NK-92 (cell line): Measurements from ENCODE around the gene GALNT10.

Source experiments
- DNase-seq: peaks from one replicate; lab custom pipeline; 2025; ENCODE audit not compliant: unreplicated experiment; lab: John Stamatoyannopoulos, UW

Gene GALNT10

GRCh38 chr5:154288145-154288544 is 97.6 kb downstream of the GALNT10 start:
- no peak for DNase-seq

DNA sequence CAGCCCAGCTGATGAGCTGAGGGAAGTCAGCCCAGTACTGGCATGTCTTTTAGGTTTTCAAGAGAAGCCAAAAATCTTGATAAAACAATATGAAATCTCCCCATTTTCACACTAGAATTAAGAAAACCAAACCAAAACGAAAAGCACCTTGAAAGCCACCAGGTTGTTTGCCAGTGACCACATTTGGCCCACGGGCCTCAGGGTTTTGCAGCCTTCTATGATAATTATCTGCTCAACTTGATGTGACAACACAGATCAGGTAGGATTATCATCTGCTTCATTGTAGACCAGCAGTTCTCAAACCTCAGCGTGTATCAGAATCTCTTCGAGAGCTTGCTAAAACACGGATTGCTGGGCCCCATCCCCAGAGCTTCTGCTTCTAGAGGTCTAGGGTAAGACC is 101.4 kb downstream of the GALNT10 start:
- DNase-seq: no peak

- no peak for DNase-seq
Observed at GRCh38 chr5:154293219-154293618, 102.7 kb downstream of the GALNT10 start.

DNA sequence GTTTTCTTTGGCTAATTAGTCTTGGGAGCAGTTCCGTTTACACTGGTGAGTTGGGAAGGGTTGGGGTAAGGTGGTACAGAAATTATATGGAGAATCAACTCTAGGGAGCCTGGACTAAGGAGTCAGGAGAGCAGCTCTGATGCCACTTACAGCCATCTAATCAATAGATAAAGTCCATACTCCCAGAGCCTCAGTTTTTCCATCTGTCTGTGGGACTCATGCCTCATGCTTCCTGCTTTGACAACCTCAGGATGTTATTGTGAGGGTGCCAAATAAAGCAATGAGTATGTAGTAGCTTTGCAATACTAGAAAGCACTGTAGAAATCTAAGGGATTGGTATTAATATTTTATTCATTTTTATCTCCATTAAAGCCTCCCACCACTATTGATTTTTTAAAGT is 105.0 kb downstream of the GALNT10 start:
- DNase-seq: no peak

DNA sequence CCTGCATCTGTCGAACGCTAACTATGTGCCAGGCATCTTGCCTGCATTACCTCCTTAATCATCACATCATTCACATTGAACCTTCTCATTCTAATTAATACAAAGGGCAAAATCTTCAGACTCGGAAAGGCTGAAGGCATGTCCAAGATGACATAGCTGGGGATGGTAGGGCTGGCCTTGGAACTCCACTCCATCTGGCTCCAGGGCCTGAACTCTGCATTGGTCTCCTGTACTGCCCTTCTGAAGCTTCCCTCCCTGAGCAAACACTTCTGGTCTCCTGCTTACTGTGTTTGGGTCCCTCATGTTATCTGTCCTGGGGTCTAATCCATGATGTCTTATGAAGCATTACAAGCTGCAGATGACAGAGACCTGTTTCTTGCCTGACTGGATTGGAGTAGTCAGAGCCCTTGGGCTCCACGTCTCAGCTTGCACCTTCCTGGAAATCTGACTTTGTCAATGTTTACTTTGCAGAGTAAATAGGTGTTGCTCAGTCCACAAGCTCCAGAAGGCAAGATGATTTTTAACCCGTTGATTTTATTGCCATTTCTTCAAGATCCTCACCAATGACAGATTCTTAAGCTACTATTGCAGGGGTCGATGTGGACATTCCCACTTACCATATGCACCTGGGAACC is 106.1 kb downstream of the GALNT10 start:
- DNase-seq: no peak

DNA sequence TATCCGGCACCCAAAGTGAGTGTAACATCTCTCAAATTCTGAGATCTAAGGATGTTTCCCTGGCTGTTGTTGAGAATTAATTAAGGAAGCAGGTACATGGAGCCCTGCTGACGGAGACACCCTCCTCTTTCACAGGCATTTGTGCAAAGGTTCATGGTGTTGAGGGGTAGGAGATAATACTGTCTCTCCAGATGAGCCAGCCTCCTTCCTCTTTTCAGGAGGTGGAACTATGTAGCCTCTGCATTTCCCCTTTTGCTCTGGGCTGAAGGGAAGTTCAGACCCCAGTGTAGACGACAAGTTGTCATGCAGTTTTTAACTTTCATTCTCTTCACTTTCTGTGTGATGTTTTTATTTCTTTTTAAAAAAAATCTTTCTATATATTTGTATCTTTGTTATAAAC is 107.5 kb downstream of the GALNT10 start:
- no peak for DNase-seq

- DNase-seq: no peak
Observed at GRCh38 chr5:154300207-154300883, 109.8 kb downstream of the GALNT10 start.

DNA sequence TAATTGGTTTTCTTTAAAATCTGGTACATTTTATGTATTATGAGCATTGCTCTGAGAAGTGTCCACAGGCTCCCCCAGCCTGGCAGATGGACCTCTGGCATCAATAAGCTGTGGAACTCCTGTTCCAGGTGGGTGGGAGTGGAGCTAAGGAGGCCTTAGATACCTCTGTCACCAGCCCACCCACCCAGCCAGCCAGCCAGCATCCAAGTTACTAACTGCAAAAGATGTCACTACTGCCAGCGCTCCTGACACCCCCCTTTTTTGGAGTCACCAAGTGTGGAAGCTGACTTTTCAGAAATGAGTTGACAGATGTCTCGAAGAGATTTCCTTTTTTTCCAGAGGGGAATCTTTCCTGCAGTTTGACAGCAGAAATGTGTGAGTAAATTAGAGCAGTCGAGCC is 111.2 kb downstream of the GALNT10 start:
- no peak for DNase-seq

- DNase-seq: no peak
Observed at GRCh38 chr5:154302161-154302560, 111.6 kb downstream of the GALNT10 start.

DNA sequence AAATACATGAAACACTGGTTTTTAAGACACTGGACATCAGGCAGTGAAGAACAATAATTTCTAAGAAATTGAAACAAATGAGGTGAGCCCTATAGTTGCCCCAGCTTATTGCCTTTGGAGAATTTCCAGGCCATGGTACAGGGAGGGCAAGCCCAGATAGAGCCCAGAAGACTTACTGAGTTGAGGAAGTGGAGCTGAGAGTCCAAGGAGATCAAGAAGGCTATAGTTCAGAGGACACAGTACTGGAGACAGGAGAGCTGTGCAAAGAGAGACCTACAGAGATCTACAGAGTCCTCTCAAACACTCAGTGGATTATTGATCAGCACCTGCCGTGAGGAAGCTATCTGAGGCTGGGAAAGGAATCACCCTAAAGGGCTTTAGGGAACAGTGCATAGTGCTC is 112.6 kb downstream of the GALNT10 start:
- DNase-seq: no peak

DNA sequence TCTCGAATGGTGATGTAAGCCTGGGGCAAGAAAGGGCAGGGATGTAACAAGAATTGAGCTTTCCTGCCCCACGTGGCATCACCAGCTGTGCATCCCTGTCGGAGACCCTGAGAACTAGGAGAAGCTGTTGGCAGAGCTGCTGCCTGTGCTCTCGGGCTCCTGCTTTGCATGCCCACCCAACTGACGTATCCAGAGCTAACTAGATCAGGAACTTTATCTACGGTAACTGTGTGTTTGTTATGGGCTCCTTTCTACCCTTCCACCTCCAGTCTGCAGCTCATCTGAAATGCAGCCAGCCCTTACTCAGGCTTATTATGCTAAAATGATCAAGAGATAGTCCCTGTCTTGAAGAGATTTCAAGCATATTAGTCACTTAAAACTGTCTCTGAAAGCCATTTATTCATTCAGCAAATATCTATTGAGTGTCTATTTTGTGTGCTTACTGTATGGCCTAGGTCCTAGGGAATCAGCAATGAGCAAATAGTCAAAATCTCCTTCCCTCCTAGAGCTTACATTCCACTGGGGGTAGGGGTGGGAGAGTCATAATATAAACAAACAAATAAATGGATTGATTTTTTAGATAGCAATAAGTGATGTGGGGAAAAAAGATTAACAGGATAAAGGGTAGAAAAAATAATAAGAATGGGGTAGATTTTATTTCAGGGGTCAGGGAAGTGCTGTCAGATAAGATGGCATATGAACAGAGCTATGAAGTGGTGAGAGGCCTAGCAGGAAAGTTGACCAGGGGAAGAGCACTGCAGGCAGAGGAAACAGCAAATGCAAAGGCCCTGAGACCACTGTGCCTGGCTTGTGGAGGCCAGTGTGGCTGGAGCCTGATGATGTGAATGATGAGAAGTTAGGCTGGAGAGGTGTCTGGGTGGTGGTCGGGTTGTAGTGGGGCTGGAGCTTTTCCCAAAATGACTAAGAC is 118.2 kb downstream of the GALNT10 start:
- DNase-seq: no peak

GRCh38 chr5:154309371-154309745 is 118.8 kb downstream of the GALNT10 start:
- DNase-seq: no peak

DNA sequence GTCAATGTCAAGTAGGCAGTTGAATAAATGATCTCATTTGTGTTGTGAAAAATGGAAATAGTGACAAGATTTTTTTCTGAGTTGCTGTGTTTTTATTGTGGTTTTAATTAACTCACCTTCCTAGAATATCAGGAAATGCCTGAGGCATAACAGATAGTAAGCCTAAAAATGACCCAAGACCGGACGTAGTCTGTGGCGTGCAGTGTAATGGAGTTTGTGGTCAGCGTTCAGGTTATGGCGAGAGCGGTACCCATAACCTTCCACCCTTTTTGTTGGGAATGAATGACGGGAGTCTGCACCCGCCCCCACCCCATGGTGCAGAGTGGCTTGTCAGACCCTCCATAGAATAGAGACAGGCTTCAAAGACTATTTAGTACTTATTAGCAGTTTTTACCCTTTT is 119.3 kb downstream of the GALNT10 start:
- no peak for DNase-seq

GRCh38 chr5:154311362-154311761 is 120.8 kb downstream of the GALNT10 start:
- no peak for DNase-seq

- no peak for DNase-seq
Observed at GRCh38 chr5:154312000-154312399, 121.5 kb downstream of the GALNT10 start.

- no peak for DNase-seq
Observed at GRCh38 chr5:154312576-154312975, 122.0 kb downstream of the GALNT10 start.

DNA sequence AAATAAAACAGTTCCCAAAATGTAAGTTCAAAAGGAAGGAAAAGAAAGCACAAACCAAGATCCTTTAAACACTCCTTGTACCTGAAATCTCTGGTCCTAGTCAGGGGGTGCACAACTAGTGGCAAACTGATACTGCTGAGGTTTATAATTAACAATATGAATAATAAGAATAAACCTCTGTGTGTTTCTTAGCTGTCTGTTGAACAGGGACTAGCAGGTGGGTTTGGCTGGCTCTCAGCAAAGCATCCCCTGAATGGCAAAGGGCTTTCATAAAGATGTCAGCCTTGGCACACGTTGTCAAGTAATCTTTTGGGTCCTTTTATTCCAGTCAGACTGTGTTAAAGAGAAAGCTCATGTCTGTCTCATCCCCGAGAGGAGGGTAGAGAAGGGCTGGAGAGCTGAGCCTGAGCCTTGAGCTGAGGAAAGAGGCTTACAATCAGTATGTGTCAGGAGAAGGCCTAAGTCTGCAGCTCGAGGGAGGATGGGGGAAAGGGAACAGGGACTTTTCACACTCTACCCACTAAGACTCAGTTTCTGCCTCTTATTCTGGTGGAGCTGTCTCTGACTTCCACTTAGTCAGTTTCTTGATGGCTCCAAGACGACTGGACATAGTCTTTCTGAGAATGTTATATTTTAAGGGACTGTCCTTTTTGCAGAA is 123.0 kb downstream of the GALNT10 start:
- no peak for DNase-seq

- DNase-seq: no peak
Observed at GRCh38 chr5:154315196-154315595, 124.7 kb downstream of the GALNT10 start.

DNA sequence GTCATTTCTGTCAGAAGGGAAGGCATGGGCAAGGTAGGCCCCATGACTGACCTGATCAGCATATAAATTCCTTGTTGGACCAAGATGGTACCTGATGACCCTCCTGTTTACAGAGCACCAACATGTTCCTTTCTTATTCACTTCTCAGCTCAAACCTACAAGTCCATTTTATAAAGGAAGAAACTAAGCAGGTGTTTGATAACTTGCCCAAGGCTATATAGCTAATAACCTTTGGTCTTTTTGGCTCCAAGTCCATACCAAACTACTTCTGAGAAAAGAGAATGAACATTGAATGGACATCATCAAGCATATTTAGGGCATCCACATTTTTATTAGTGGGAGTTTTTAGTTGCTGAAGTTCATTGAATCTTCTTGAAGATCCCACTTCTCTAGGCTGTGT is 125.2 kb downstream of the GALNT10 start:
- no peak for DNase-seq

GRCh38 chr5:154316223-154316935 is 125.8 kb downstream of the GALNT10 start:
- no peak for DNase-seq

- no peak for DNase-seq
Observed at GRCh38 chr5:154317916-154318315, 127.4 kb downstream of the GALNT10 start.
